A172 (cell line): ENCODE results near the gene UCP3. TPM values are rescaled to one million over a fixed set of nuclear protein-coding genes. Genes with fewer than 3 reads are reported as not detected.
"Not testable (repeated sequence)": the region's sequence is repeated elsewhere in the genome, so short reads cannot be mapped to it uniquely, and the experiment has no call there.

Experiments
- DNase-seq: peaks from one replicate; pipeline ENCODE4 v3.0.0-alpha.2; 2015; ENCODE audit warnings: low spot score
- total RNA-seq: library from RNA; depleted of rRNA; stranded (reverse); fragments of >200 nt; shearing (Covaris generic); gene quantifications from 2 replicates; pipeline ENCODE4 v1.2.3, GENCODE V29; 2014

Gene UCP3
- total RNA-seq, 1 experiment from 2014 or later: 0.05 TPM

DNA sequence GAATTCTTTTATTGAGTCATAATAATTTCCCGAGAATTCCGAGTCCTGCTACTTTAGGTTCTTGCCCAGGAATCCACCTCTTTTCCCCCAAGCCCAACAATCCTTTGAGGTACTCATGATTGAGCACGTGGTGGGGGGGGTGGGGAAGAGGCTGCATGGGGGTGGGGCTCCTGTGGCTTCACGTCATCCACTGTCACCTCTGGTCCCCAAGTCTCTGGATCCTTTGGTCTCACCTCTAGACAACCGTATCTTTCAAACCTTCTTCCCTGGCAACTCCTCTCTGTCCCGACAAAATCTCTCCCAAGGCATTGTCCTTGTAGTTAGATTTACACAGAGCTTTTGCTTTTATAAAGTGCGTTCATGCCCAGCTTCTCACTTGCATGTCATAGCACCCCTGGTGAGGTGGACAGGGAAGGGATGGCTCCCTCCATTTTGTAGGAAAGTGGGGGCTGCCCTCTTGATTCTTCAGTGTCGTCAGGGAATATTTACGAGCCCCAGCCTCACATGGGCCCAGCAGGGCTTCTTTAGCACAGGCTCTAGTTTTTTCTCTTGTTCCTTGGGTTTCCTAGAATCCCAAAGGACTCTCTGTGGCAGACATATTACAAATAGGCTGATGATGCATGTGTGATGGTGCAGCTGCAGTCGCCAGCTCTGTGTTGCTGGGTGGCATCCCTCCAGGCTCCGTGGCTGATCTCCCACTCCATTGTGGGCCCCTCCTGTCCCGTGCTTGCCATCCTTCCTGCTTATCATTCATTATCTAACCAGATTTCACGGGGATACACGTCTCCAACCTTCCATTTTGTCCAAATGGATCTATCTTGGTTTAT is 8.4 kb downstream of the UCP3 start:
- no peak for DNase-seq

DNA sequence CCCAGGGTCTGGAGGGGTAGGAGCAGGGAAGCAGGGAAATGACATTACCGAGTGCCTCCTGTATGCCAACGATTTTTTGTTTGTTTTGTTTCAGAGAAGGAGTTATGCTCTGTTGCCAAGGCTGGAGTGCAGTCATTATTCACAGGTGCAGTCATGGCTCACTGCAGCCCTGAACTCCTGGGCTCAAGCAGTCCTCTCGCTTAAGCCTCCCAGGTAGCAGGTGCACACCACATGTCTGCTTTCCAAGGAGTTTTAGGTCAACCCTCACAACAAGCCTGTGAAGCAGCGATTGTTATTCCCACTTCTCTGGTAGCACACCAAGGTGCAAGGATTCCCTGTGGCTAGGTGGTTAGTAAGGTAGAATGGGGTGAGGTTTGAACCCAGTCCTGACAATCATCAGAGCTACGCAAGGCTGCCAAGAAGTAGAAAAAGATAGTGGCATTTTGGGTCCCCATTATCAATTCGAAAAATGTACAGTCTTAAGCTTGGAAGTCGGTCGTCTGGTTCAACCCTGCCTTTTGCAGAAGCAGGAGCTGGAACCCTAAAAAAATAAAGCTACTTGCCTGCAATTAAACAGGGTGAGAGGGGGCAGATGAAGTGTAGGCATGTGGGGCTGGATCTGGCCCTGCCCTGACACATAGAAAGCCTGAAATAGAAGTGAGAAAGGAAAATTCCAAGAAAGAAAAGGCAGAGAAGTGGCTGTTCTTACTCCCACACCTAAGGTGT is 9.1 kb downstream of the UCP3 start:
- no peak for DNase-seq

DNA sequence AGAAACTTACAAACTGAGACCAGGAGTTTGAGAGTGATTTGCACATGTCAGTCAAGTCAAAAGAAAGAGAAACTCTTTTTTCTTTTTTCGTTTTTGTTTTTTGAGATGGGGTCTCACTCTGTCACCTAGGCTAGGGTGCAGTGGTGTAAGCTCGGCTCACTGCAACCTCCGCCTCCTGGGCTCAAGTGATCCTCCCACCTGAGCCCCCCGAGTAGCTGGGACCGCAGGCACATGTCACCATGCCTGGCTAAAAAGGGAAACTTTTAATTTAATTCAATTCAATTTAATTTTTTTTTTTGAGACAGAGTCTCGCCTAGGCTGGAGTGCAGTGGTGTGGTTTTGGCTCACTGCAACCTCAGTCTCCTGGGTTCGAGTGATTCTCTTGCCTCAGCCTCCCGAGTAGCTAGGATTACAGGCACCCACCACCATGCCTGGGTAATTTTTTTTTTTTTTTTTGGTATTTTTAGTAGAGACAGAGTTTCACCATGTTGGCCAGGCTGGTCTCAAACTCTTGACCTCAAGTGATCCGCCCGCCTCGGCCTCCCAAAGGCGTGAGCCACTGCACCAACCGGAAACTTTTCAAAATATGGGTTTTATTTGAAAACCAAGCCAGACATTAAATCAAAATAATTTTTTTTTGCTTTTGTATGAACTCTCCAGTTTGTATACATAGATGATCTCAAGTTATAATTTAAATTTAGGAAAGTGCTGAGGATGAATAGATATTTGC is 9.9 kb downstream of the UCP3 start:
- no peak for DNase-seq

DNA sequence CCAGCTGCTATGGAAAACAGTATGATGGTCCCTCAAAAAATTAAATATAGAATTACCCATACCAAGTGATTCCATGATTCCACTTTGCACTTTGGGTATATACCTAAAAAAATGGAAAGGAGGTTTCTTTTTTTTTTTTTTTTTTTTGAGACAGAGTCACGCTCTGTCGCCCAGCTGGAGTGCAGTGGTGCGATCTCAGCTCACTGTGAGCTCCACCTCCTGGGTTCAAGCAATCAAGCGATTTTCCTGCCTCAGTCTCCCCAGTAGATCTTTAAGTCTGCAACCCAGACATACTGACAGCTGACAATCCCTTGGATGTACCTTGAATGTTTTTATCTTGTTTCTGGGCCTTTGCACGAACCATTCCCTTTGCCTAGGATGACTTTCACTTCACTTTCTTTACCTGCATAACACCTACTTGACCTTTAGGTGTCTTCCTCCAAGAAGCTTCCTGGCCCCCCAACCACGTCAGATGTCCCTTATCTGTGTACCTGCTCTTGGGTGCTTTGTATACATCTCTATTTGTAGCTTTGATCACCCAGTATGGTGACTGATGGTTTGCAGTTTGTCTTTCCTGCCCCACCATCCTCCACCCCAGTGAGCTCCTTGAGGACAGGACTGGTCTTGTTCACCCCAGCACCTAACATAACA is 11.6 kb downstream of the UCP3 start:
- DNase-seq: no peak

DNA sequence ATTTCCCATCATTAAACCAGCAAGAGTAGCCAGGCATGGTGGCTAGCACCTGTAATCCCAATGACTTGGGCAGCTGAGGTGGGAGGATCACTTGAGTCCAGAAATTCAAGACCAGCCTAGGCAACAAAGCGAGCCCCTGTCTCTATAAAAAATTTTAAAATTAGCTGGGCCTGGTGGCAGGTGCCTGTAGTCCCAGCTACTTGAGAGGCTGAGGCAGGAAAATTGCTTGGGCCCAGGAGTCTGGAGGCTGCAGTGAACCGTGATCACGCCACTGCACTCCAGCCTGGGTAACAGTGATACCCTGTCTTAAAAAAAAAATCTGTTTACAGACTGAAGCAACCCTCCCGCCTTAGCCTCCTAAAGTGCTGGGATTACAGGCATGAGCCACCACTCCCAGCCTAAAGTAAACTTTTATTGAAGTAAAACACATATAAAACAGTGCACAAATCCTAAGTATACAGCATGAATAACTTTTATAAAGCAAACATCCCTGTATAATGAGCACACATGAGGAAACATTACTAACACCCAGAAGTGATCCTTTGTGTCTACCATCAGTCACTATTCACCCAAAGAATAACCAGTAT is 12.6 kb downstream of the UCP3 start:
- no peak for DNase-seq

DNA sequence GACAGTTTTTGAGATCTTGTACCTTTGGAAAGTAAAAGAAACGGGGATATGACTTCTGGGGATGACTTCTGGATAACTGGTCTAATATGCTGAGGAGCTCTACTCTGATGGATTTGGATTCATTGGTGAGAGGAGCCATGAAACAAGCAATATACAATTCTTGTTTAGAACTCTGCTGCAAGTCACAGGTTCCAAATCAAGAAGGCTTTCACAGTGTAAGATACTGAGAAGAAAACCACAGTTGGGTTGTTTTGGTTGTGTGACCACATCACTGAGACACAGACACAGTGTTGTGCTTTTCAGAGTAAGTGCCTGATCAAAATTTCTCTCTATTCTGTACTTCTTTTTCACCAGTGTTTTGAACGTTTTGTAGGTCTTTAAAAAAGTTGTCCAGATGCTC is 13.2 kb downstream of the UCP3 start:
- DNase-seq: no peak

DNA sequence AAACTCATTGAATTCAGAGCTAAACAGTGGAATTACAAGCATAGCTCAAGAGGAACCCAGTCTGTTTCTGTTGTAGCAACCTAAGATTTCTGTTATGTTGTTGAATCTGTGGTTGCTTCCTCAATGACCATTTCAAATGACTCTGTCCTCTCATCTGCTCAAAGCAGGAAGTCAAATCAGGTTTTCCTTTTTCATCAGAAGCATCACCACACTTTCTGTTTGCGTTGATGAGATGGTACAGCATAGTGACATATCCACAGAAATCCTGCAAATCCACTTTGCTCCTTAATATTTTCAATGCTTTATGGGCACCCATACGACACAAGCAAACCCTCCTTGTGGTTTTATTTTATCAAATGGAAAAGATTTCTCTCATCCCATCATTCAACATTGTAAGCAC is 13.6 kb downstream of the UCP3 start:
- DNase-seq: no peak

DNA sequence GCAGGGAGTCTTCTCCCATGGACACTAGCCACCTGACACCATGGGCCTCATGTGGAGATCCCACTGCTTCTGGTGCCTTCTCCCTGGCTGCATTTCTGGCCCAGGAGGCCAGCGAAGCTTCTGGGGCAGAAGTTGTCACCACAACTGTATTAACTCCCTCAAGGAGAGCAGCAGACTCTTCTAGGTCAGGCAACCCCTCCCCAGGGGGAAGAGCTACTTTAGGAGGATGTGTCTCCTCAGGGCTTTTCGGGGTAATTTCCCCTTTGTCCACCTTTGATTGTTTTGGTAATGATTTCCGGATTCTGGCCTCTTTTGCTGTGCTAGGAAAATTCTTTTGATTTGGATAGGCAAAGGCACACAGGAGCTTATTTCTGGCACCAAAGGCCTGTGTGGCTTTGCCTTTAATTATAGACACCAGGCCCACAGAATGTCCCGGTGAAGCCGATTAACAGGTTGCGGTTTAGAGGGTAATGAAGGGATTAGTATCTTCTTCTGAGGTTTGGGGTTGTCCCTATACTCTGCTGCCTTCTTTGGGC is 17.3 kb downstream of the UCP3 start:
- DNase-seq: no peak

DNA sequence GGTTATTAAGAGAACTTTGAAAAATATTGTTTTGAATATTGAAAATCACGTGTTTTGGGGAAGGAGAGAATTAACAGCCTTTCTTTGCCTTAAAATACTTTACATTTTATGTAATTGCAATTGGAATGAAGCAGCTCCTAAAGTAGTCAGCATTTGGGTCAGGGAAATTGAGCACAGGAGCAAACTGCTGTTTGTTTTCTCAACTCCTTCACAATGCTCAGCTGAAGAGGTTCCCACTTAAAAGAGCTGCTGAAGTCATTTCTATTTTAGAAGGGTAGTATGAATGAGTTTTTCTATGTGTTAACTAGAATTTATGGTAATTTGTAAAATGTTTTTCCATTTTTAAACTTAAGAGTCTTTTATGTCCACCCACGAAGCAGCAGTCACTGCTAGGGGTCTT is 18.2 kb downstream of the UCP3 start:
- DNase-seq: no peak

DNA sequence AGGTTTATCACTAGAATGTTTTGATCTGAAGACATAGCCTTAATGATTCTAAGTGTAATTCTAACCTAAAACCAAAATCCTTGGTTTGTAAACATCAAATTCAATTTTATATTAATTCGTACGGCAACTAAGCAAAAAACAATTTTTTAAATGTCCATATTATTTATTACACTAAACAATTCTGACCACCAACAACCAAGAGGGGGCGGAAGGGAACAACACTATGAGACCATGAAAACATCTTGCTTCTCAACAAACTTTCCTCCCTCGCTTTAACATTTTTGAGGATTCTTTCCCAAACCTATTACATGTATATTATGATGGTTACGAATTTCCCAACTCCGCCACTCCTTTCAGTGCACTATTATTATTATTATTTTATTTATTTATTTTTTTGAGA is 19.7 kb downstream of the UCP3 start:
- no peak for DNase-seq

DNA sequence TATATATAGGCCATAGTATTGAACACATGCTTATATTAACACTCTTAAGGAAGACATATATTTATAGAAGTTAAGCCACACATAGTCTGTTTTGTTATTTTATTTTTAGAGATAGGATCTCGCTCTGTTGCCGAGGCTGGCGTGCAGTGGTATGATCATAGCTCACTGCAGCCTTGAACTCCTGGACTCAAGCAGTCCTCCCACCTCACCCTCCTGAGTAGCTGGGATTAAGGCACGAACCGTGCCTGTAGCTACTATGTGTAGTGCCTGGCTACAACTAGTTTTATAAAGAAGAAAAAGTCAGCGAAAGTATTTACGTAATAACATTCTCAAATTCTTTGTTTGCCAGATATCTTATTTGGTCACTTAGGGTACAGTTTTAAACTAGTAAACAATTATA is 20.7 kb downstream of the UCP3 start:
- DNase-seq: no peak

DNA sequence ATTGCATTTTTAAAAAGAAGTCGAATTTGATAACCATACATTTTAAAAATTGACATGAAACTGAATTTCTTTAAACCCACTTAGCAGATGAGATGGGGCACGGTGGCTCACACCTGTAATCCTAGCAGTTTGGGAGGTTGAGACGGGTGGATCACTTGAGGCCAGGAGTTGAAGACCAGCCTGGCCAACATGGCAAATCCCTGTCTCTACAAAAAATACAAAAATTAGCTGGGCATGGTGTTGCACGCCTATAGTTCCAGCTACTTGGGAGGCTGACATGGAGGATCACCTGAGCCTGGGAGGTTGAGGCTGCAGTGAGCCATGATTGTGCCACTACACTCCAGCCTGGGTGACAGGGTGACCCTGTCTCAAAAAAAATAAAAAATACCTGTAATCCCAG is 23.2 kb downstream of the UCP3 start:
- DNase-seq: not testable (repeated sequence)

DNA sequence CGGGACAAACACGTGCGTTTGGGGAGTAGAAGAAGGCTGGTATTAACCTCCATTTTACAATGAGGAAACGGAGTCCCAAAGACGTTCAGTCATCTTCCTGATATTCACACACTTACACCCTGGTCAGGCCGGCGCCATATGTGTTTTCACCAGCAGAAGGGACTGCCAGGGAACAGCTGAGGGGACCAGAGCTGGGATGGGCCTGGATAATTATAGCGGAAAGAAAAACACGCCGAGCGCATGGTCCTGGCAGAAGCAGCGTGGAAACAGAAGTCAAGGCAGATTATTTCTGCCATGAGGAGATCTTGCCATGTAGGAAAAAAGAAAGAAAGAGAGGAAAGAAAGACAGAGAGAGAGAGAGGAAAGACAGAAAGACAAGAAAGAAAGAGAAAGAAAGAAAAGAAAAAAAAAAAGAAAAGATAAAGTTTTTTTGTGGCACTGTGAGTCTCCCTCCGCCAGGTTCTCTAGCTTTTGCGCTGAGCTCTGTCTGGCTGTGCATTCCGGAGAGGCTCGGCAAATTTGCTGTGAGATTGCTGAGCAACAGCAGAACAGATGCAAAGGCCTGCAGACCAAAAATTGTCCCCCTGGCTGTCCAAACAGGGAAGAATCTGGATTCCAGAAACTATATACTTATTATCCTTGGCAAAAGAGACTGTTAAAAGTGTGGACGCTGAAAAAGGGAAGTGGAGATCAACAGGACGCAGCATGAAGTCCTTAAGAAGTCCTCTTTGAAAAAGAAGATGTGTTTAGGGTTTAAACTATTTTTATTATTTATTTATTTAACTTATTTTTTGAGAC is 24.9 kb downstream of the UCP3 start:
- no peak for DNase-seq

DNA sequence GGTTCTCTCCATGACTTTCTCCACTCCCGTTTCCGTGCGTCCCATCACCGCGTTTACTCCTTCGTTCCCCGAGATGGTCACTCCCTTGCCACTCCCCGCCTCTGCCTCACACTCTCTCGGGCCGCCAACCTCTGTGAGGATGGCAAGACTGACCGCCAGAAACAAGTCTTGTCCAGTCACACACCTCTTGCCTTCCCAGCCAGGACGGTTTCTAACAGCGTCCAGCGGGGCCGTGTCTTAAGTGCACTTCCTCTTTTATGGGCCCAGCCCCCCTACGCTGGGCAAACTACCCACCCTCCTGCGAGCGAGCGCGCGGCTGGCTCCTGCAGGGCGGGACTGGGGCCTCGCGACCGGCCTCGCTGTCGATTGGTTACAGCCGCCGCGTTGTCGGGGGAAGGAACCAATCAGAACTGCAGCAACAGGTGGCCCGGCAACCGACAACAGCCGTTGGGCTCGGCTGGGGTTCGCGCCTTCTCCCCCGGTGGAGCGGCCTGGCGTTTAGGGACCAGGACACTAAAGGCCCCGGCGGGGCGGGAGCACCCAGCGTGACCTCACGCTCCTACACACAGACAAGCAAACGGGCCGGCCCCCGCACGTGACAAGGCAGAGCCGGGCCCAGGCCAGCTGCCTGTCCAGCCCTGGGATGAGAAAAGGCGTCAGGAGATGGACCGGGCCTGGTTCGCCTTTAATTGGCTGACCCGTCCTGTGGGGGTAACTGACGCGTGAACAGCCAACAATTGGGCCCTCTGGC is 25.7 kb downstream of the UCP3 start:
- DNase-seq: peak; percentile 88

DNA sequence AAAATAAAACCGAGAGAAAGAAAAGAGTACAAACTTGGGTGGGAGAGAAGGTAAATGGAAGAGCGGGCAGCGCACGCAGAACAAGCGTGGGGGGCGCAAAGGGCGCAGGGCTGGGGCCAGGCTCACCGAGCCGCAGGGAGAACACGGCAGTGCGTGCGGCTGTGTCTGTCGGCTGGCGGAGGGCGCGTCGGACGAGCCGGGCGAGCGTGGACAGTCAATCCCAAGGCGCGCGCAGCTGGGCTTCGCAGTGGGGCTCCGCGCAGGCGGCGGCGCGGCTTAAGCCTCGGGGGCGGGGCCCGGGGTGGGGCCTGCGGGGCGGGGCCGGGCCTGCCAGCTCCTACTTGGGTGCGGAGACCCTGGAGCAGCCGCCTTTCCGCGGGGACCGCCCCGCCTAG is 26.3 kb downstream of the UCP3 start, which contains the start of gene UCP2:
Gene UCP2 (minus strand): TSS at position 249 of the 395 bp plus-strand sequence. CDS start 4,465 bp downstream, outside the sequence.
- no peak for DNase-seq

DNA sequence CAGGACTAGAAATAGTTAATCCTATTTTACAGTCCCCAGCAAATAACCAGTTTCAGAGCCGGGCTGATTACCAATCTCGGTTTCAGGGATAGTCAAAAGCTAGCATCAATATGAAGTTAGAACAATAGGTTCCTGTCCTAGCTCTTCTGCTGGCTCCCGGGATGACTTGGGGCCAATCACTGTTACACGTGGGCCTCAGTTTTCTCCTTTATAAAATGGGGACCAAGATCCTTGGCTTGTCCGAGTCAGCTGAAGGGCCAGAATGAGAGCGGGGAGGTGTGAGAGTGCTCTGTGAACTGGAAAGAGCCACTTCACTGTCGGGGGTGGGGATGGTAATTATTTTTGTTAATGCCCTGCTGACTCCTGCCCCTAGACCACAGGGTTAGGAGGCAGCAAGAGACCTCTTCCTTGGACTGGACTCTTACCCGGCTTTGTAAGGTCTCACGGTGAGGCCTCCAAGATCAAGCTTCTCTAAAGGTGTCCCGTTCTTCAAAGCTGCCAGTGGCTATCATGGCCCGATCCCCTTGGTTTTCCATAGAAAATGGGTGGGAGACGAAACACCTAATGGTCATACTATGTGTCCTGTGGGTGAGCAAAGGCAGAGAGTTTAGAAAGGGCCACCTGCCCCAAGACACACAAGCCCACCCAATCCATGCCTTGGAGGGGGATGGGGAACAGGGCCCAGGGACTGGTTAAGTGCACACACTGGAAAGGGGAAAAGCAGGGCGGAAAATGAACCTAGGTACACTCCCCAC is 27.7 kb downstream of the UCP3 start:
- no peak for DNase-seq

DNA sequence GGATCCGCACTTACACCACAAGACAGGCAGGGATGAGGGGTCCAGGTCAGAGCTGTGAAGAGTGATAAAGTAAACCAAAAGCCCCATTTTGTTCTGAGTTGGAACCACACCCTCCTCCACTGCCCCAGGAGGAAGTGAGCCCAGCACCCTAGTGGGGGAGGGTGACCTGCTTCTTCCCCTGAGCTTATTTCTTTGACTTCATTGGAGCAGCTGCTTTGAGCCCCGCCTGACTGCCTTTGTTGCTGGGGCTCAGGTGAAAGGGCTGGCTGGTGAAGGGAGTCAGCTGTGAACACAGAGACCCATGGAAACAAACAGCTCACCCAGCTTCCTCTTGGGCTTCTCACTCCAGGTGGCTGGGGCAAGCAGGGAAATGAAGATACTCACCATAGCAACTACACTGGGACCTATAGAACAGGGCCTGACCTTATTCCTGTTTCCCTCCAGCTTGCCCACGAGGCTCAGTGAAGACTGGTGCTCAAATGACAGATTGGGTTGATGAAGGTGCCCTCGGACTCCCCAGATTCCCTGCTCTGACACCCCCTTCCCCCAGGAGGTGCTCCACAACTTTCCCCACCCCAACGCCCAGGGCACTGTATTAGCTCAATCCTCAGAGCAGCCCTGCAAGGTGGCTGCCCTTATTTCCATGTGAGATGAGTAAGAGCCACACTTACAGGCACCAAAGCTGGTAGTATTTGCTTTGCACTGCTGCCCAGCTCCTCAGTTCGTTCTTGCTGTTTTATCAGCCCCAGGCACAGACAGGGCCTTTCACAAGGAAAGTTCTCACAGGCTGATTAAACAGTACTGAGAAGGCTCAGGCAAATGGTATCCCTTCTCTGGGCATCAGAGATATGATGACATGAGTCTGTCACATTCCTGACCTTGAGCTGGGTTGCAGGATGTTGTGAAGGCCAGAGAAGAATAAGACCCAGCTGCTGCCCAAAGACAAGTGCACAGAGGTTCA is 28.6 kb downstream of the UCP3 start:
- DNase-seq: no peak

DNA sequence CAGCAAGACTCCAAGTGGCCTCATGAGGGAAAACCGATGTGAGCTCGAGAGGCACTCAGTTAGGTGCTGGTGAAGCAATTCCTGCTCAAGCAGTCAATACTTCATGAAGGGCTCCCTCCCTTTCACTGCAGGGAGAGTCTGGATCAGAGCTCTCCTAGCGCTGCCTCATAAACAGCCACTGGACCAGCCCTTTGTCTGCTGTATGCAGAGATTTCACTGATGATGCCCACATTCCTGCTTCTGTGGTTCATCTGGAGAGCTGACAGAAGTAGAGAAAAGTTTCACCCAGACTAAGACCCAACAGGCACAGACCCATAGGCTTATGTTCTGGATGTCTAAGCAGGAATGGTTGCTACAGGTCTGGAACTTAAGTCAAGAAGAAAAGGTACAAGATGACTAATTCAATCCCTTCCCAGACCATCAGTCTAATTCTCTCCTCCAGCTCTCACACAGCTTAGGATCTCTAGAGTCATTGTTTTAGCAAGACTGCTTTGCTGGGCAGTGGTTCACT is 30.3 kb downstream of the UCP3 start:
- DNase-seq: no peak
